ENCODE measurements around the gene PIK3R5.

DNA sequence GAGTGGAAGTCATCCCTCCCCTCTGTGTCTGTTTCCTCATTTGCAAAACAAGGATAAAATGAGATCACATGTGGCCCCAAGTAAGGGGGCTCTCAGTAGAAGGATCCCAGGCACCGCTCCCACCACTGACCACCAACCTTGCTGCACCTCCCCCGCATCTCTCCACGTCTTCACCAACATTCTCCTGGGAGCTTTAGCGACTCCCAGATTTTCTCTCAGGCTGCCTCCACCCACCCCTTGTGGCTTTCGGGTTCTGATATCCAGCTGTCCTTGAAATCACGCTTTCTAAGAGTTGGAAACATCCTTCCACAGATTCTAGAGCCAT lies 39.4 kb upstream of the PIK3R5 start:
- TF ChIP-seq, protein P1, sequence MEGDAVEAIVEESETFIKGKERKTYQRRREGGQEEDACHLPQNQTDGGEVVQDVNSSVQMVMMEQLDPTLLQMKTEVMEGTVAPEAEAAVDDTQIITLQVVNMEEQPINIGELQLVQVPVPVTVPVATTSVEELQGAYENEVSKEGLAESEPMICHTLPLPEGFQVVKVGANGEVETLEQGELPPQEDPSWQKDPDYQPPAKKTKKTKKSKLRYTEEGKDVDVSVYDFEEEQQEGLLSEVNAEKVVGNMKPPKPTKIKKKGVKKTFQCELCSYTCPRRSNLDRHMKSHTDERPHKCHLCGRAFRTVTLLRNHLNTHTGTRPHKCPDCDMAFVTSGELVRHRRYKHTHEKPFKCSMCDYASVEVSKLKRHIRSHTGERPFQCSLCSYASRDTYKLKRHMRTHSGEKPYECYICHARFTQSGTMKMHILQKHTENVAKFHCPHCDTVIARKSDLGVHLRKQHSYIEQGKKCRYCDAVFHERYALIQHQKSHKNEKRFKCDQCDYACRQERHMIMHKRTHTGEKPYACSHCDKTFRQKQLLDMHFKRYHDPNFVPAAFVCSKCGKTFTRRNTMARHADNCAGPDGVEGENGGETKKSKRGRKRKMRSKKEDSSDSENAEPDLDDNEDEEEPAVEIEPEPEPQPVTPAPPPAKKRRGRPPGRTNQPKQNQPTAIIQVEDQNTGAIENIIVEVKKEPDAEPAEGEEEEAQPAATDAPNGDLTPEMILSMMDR (IDR thresholded peaks at IDR 0.05; ENCODE audit: insufficient read depth, low read depth, low read length): no peak
- no peak for TF ChIP-seq EZH2 (IDR thresholded peaks at IDR 0.05; ENCODE audit: insufficient read depth, low read length)

Data from astrocyte (in vitro differentiated cells and primary cell).